Mammary epithelial cell (primary cell): Measurements from ENCODE around the gene TTBK2.

Experiments
- EZH2 ChIP-seq: IDR thresholded peaks from 2 replicates; pipeline ENCODE4 v1.6.1; 2012; ENCODE audit warnings: low read length, inconsistent platforms, borderline replicate concordance
- TF ChIP-seq, protein P1 (sequence below), 2 donors: IDR thresholded peaks in 1 of 2; conservative IDR thresholded peaks in 1 of 2; 2 replicates each; pipeline ENCODE4 v1.5.1; 2011 to 2012; ENCODE audit warnings: inconsistent platforms in 2 of 2, low read length in 2 of 2, mild to moderate bottlenecking in 2 of 2, control low read depth in 1 of 2, low read depth in 1 of 2; ENCODE audit not compliant: insufficient read depth in 1 of 2; ENCODE audit errors: extremely low read depth in 1 of 2

DNA sequence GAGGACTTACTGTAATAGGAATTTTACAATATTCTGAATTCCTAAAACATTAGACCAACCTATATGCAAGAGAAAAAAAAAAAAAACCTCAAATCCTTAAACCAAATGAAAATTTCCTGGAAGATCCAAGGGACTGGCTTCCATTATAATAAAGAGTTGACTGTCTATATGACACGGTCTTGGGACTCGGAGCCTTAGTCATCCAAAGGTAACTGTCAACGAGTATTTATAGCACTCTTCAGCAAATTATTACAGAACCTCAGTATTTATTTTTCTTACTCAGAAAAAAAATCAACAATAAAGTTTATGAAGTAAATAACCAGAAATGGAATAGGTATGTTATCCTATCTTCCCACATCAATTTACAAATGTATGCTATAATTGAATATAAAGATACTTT lies 66.0 kb downstream of the TTBK2 start:
- TF ChIP-seq, protein P1, sequence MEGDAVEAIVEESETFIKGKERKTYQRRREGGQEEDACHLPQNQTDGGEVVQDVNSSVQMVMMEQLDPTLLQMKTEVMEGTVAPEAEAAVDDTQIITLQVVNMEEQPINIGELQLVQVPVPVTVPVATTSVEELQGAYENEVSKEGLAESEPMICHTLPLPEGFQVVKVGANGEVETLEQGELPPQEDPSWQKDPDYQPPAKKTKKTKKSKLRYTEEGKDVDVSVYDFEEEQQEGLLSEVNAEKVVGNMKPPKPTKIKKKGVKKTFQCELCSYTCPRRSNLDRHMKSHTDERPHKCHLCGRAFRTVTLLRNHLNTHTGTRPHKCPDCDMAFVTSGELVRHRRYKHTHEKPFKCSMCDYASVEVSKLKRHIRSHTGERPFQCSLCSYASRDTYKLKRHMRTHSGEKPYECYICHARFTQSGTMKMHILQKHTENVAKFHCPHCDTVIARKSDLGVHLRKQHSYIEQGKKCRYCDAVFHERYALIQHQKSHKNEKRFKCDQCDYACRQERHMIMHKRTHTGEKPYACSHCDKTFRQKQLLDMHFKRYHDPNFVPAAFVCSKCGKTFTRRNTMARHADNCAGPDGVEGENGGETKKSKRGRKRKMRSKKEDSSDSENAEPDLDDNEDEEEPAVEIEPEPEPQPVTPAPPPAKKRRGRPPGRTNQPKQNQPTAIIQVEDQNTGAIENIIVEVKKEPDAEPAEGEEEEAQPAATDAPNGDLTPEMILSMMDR (conservative IDR thresholded peaks at IDR 0.05 in 1 of 2, IDR thresholded peaks at IDR 0.05 in 1 of 2; ENCODE audit: extremely low read depth in 1 of 2, insufficient read depth in 1 of 2, low read depth in 1 of 2, low read length in 2 of 2): no peak
- TF ChIP-seq EZH2: no peak
